ENCODE data around the gene KRTAP4-3.
"Not testable (repeated sequence)": the region's sequence is repeated elsewhere in the genome, so short reads cannot be mapped to it uniquely, and the experiment has no call there.

Gene KRTAP4-3

DNA sequence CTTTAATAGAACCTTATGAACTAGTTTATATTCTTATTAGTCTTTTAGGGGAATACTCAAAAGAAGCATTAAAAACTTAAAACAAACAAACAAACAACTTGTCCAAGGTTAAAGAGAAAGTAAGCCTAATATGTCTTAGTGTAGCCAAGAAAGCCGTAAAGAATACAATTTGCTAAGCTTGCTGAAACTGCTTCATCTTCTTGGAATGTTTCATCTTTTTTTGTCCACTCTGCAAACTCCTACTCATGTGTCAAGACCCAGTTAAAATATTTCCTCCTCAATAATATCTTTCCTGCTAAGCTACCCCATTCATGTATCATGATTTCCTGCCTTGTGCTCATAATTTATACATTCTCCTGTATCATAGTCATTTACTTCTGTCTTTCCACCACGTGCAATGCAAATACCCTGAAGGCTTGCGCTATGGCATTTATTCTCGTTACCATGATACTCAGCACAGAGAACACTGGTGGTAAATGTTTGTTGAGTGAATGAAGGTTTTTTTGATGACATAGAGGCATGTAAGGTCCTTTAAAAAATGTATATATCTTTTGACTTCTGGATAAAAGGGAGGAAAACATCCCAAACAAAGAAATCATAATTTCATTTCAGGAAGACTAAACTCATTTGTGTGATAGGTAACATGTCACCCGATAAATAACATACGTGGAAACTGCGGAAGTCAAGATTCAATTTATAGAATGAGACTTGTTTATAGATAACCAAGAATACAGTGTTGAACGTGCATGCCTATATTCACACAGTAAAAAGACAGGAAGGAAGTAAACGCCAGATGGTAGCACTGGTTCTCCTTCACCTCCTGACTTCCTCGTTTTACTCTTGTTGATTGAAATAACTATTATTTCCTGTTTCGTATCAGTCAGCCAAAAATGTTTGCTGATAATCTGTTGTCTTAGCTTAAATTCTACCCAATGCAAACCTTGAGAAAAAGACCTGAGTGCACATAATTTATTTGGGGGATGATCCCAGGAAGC is 48.0 kb downstream of the KRTAP4-3 start:
- peak overlapping the region; percentile 7 to 20 for H3K4me3 Mint-ChIP-seq

GRCh38 chr17:41118721-41119120 is 49.3 kb downstream of the KRTAP4-3 start:
- DNase-seq (no peak), ATAC-seq (replicated peaks) (no peak)
- Mint-ChIP-seq H3K9me3 (no peaks in the 10 kb centered on the region), H3K4me1 (ENCODE audit: low read depth in 2 of 2) (peaks cover 19 to 28% of the 10 kb centered on the region in 2 donors), H3K27ac (no peak overlapping the region), H3K27me3 (peaks cover 45 to 60% of the 10 kb centered on the region in 2 donors), H3K36me3 (ENCODE audit: insufficient read depth) (peaks cover 4% of the 10 kb centered on the region), H3K4me3 (no peak overlapping the region)

More for the DNA sequence above, 48.0 kb downstream of the KRTAP4-3 start:
- H3K27ac Mint-ChIP-seq = peak overlapping the region in 1 of 2 donors; percentile 7
- DNase-seq; H3K9me3 Mint-ChIP-seq; H3K36me3 Mint-ChIP-seq (ENCODE audit: insufficient read depth): not testable (repeated sequence)
- peaks cover 39 to 48% of the 10 kb centered on the region in 2 donors for H3K27me3 Mint-ChIP-seq
- H3K4me1 Mint-ChIP-seq (ENCODE audit: low read depth in 2 of 2) = peaks cover 28 to 39% of the 10 kb centered on the region in 2 donors
- ATAC-seq (replicated peaks) = peak; percentile 57

- Mint-ChIP-seq H3K4me1 (ENCODE audit: low read depth in 2 of 2) (peaks cover 12 to 22% of the 10 kb centered on the region in 2 donors), H3K27me3 (peaks cover 39 to 52% of the 10 kb centered on the region in 2 donors)
- H3K27ac Mint-ChIP-seq; H3K9me3 Mint-ChIP-seq; ATAC-seq (replicated peaks); H3K4me3 Mint-ChIP-seq; H3K36me3 Mint-ChIP-seq (ENCODE audit: insufficient read depth); DNase-seq: not testable (repeated sequence)
These were observed 50.1 kb downstream of the KRTAP4-3 start, which contains the start of gene KRTAP4-11 for GRCh38 chr17:41117846-41118386. Gene KRTAP4-11 (minus strand): TSS chr17:41118373. CDS start chr17:41118315, 58 bp downstream.
